Measurements from ENCODE around the gene ACOT8. TPM values are rescaled to one million over a fixed set of nuclear protein-coding genes. Genes with fewer than 3 reads are reported as not detected.

The ACOT8 gene
- total and polyA plus RNA-seq, 9 of the 15 experiments (the other 6 are each of a cell fraction or from before 2014, with no cell fraction given), result 8.2 to 46.7 (median 20.7) TPM

GRCh38 chr20:45873409-45874103, 16.4 kb upstream of the ACOT8 start (continued):
- TF ChIP-seq TAL1 (IDR thresholded peaks at IDR 0.05) (peak; percentile 36; the same call in 1 of the 2 replicates), CHCHD3 (CRISPR knock-in tag; IDR thresholded peaks at IDR 0.05) (no peak), C11orf30 (IDR thresholded peaks at IDR 0.05; ENCODE audit: low read depth) (0 out of 2 replicates have a peak, but pooled peaks have one; percentile 13), EP300 (IDR thresholded peaks at IDR 0.05; ENCODE audit: low read length) (peak; percentile 40; the same call in 1 of the 2 replicates), MYBL2 (IDR thresholded peaks at IDR 0.05; ENCODE audit: low read depth) (0 out of 2 replicates have a peak, but pooled peaks have one; percentile 25), MYBL2 (CRISPR knock-in tag; IDR thresholded peaks at IDR 0.05; ENCODE audit: borderline replicate concordance) (no peak), CBFA2T3 (IDR thresholded peaks at IDR 0.05) (peak; percentile 73), ARID1B (IDR thresholded peaks at IDR 0.05) (peak; percentile 53), FIP1L1 (IDR thresholded peaks at IDR 0.05; ENCODE audit: low read depth, low read length, poor library complexity, severe bottlenecking) (no peak), PRPF4 (IDR thresholded peaks at IDR 0.05; ENCODE audit: insufficient read depth, low read depth, low read length, poor library complexity, severe bottlenecking) (no peak), U2AF2 (optimal IDR thresholded peaks at IDR 0.05; ENCODE audit: low read depth, low read length) (no peak), NCOR1 (IDR thresholded peaks at IDR 0.05) (0 out of 2 replicates have a peak, but pooled peaks have one; percentile 12), TCF3 (CRISPR knock-in tag; IDR thresholded peaks at IDR 0.05) (peak; percentile 48)

All from K562 (cell line).